Measurements from ENCODE around the gene RPS3.
"Not testable (repeated sequence)": the region's sequence is repeated elsewhere in the genome, so short reads cannot be mapped to it uniquely, and the experiment has no call there.

The RPS3 gene

GRCh38 chr11:75369560-75370255 lies 29.6 kb upstream of the RPS3 start:
- in situ Hi-C loops (cut with MboI; ENCODE audit: low pct_unique_long_range_greater_than_20kb, low sequenced_read_pairs, unreplicated experiment), result no loop called here
- DNase-seq (ENCODE audit: low spot score), result no peak
- TF ChIP-seq CTCF (IDR thresholded peaks at IDR 0.05; ENCODE audit: extremely low read depth, insufficient read depth, missing control alignments), result no peak

GRCh38 chr11:75371949-75372876 lies 27.1 kb upstream of the RPS3 start:
- no peak for TF ChIP-seq CTCF (IDR thresholded peaks at IDR 0.05; ENCODE audit: extremely low read depth, insufficient read depth, missing control alignments)
- in situ Hi-C loops (cut with MboI; ENCODE audit: low pct_unique_long_range_greater_than_20kb, low sequenced_read_pairs, unreplicated experiment), result no loop called here
- DNase-seq (ENCODE audit: low spot score), result no peak

- no peak for TF ChIP-seq CTCF (IDR thresholded peaks at IDR 0.05; ENCODE audit: extremely low read depth, insufficient read depth, missing control alignments)
- DNase-seq (ENCODE audit: low spot score), result no peak
- in situ Hi-C loops (cut with MboI; ENCODE audit: low pct_unique_long_range_greater_than_20kb, low sequenced_read_pairs, unreplicated experiment), result no loop called here
Measured at GRCh38 chr11:75373201-75373600, 26.1 kb upstream of the RPS3 start.

GRCh38 chr11:75374646-75375045 lies 24.7 kb upstream of the RPS3 start:
- DNase-seq (ENCODE audit: low spot score), result no peak
- TF ChIP-seq CTCF (IDR thresholded peaks at IDR 0.05; ENCODE audit: extremely low read depth, insufficient read depth, missing control alignments), result no peak
- in situ Hi-C loops (cut with MboI; ENCODE audit: low pct_unique_long_range_greater_than_20kb, low sequenced_read_pairs, unreplicated experiment), result no loop called here

GRCh38 chr11:75375626-75376025 lies 23.7 kb upstream of the RPS3 start:
- TF ChIP-seq CTCF (IDR thresholded peaks at IDR 0.05; ENCODE audit: extremely low read depth, insufficient read depth, missing control alignments), result no peak
- in situ Hi-C loops (cut with MboI; ENCODE audit: low pct_unique_long_range_greater_than_20kb, low sequenced_read_pairs, unreplicated experiment), result no loop called here
- no peak for DNase-seq (ENCODE audit: low spot score)

- in situ Hi-C loops (cut with MboI; ENCODE audit: low pct_unique_long_range_greater_than_20kb, low sequenced_read_pairs, unreplicated experiment), result no loop called here
- no peak for TF ChIP-seq CTCF (IDR thresholded peaks at IDR 0.05; ENCODE audit: extremely low read depth, insufficient read depth, missing control alignments)
- no peak for DNase-seq (ENCODE audit: low spot score)
Measured at GRCh38 chr11:75376175-75376574, 23.1 kb upstream of the RPS3 start.

GRCh38 chr11:75378776-75379175 lies 20.5 kb upstream of the RPS3 start:
- DNase-seq (ENCODE audit: low spot score); in situ Hi-C loops (cut with MboI; ENCODE audit: low pct_unique_long_range_greater_than_20kb, low sequenced_read_pairs, unreplicated experiment): not testable (repeated sequence)
